GM12878 (cell line): ENCODE measurements around the gene PABPC1L. TPM values are rescaled to one million over a fixed set of nuclear protein-coding genes. Genes with fewer than 3 reads are reported as not detected.

ENCODE experiments used
- EZH2 ChIP-seq: IDR thresholded peaks from 2 replicates; pipeline ENCODE4 v1.6.1; 2012; ENCODE audit warnings: low read depth, mild to moderate bottlenecking, control low read depth, inconsistent platforms, low read length, borderline replicate concordance; ENCODE audit not compliant: control insufficient read depth
- FOXK2 ChIP-seq: fragments of 450-650 bp; IDR thresholded peaks from 2 replicates; pipeline ENCODE4 v1.6.1; 2017; ENCODE audit warnings: mild to moderate bottlenecking, moderate library complexity
- FOXM1 ChIP-seq: IDR thresholded peaks from 2 replicates; pipeline ENCODE4 v1.6.1; 2012; ENCODE audit warnings: low read depth, mild to moderate bottlenecking, inconsistent platforms, low read length, moderate library complexity
- GABPA ChIP-seq: IDR thresholded peaks from 2 replicates; pipeline ENCODE4 v1.6.1; 2014; ENCODE audit warnings: antibody characterized with exemption, low read depth, mild to moderate bottlenecking, inconsistent platforms
- HCFC1 ChIP-seq: fragments of 150-350 bp; IDR thresholded peaks from 2 replicates; pipeline ENCODE4 v1.6.1; 2014; ENCODE audit warnings: low read length
- IKZF2 ChIP-seq, 2 experiments: fragments of 450-650 bp; IDR thresholded peaks; 2 replicates each; pipeline ENCODE4 v1.6.1; 2017; ENCODE audit warnings: mild to moderate bottlenecking in 2 of 2, moderate library complexity in 2 of 2
- IRF5 ChIP-seq: fragments of 450-650 bp; IDR thresholded peaks from 2 replicates; pipeline ENCODE4 v1.6.1; 2017; ENCODE audit warnings: borderline replicate concordance
- KDM1A ChIP-seq: fragments of 200-600 bp; sonication (generic); IDR thresholded peaks from 2 replicates; pipeline ENCODE4 v1.6.1; 2016; ENCODE audit warnings: borderline replicate concordance
- MTA3 ChIP-seq: IDR thresholded peaks from 2 replicates; pipeline ENCODE4 v1.6.1; 2012; ENCODE audit warnings: low read length, inconsistent platforms, borderline replicate concordance
- NFYB ChIP-seq: IDR thresholded peaks from 2 replicates; pipeline ENCODE4 v1.6.1; 2011; ENCODE audit warnings: low read depth, mild to moderate bottlenecking, low read length, improper control_type of control experiment, moderate library complexity; ENCODE audit not compliant: insufficient read depth
- NKRF ChIP-seq: fragments of 450-650 bp; conservative IDR thresholded peaks from 2 replicates; pipeline ENCODE4 v1.6.1; 2017; ENCODE audit warnings: mild to moderate bottlenecking, moderate library complexity
- NR2C1 ChIP-seq: fragments of 450-650 bp; IDR thresholded peaks from 2 replicates; pipeline ENCODE4 v1.6.1; 2017; ENCODE audit warnings: antibody characterized with exemption, mild to moderate bottlenecking, moderate library complexity
- SIN3A ChIP-seq: IDR thresholded peaks from 2 replicates; pipeline ENCODE4 v1.6.1; 2012; ENCODE audit warnings: low read depth, low read length, improper control_type of control experiment
- SMAD5 ChIP-seq: IDR thresholded peaks from 2 replicates; pipeline ENCODE4 v1.6.1; 2016; ENCODE audit warnings: antibody characterized with exemption, low read depth
- STAT1 ChIP-seq: fragments of 450-650 bp; conservative IDR thresholded peaks from 2 replicates; pipeline ENCODE4 v1.6.1; 2014; ENCODE audit warnings: antibody characterized with exemption, mild to moderate bottlenecking
- ZBED1 ChIP-seq: IDR thresholded peaks from 2 replicates; pipeline ENCODE4 v1.6.1; 2016; ENCODE audit warnings: borderline replicate concordance
- polyA plus RNA-seq, 11 experiments: library from polyadenylated mRNA; depleted of rRNA in 4 of 11; unstranded in 6 of 11; stranded (reverse) in 5 of 11; fragments of >200 nt; fragmentation: Nextera tagmentation in 4 of 11; fragmentation: Illumina TruSeq in 1 of 11; extraction: Ambion mirVana in 4 of 11; extraction: Trizol in 1 of 11; gene quantifications; 1 replicate in 1 of 11; 2 replicates in 10 of 11; pipeline versions ENCODE4 v1.2.1 to v1.2.3, GENCODE V29; 2011 to 2016; ENCODE audit warnings: inconsistent platforms in 2 of 11, missing spikeins in 2 of 11, low read depth in 1 of 11
- total RNA-seq, 4 experiments: library from RNA; depleted of rRNA in 3 of 4; stranded (reverse); fragments of >200 nt in 3 of 4; fragmentation: Illumina TruSeq in 1 of 4; extraction: Trizol in 1 of 4; gene quantifications; 2 replicates each; pipeline versions ENCODE4 v1.2.1 to v1.2.3, GENCODE V29; 2013 to 2021
- TF ChIP-seq, protein P1 (sequence below): fragments of 450-650 bp; IDR thresholded peaks from 2 replicates; pipeline ENCODE4 v1.6.1; 2018; ENCODE audit warnings: borderline replicate concordance, mild to moderate bottlenecking; ENCODE audit not compliant: partially characterized antibody
- TF ChIP-seq, protein P2 (sequence below): fragments of 450-650 bp; IDR thresholded peaks from 2 replicates; pipeline ENCODE4 v1.6.1; 2016; ENCODE audit warnings: mild to moderate bottlenecking, moderate library complexity, borderline replicate concordance
- TF ChIP-seq, protein P3 (sequence below), 3 experiments: IDR thresholded peaks in 2 of 3; conservative IDR thresholded peaks in 1 of 3; 2 replicates each; pipeline ENCODE4 v1.5.1; 2011; ENCODE audit warnings: low read depth in 3 of 3, low read length in 3 of 3, mild to moderate bottlenecking in 3 of 3, control low read depth in 2 of 3, moderate library complexity in 2 of 3, inconsistent platforms in 1 of 3, mixed read lengths in 1 of 3; ENCODE audit not compliant: control insufficient read depth in 2 of 3, insufficient read depth in 1 of 3; ENCODE audit errors: extremely low read depth in 1 of 3

The PABPC1L gene
- total and polyA plus RNA-seq, 10 of the 15 experiments (the other 5 are each of a cell fraction or from before 2014, with no cell fraction given): 6.1 to 66.8 (median 11.9) TPM

GRCh38 chr20:44959638-44960102 lies 49.8 kb downstream of the PABPC1L start (continued):
- no peak for TF ChIP-seq KDM1A
- TF ChIP-seq SIN3A: no peak
- TF ChIP-seq, protein P1, sequence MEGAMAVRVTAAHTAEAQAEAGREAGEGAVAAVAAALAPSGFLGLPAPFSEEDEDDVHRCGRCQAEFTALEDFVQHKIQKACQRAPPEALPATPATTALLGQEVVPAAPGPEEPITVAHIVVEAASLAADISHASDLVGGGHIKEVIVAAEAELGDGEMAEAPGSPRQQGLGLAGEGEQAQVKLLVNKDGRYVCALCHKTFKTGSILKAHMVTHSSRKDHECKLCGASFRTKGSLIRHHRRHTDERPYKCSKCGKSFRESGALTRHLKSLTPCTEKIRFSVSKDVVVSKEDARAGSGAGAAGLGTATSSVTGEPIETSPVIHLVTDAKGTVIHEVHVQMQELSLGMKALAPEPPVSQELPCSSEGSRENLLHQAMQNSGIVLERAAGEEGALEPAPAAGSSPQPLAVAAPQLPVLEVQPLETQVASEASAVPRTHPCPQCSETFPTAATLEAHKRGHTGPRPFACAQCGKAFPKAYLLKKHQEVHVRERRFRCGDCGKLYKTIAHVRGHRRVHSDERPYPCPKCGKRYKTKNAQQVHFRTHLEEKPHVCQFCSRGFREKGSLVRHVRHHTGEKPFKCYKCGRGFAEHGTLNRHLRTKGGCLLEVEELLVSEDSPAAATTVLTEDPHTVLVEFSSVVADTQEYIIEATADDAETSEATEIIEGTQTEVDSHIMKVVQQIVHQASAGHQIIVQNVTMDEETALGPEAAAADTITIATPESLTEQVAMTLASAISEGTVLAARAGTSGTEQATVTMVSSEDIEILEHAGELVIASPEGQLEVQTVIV: peak; percentile 18
- no peak for TF ChIP-seq IKZF2 (IDR thresholded peaks at IDR 0.05)
- TF ChIP-seq ZBED1: no peak
- no peak for TF ChIP-seq EZH2
- no peak for TF ChIP-seq HCFC1
- TF ChIP-seq MTA3: peak; percentile 17; the same call in 1 of the 2 replicates
- TF ChIP-seq NFYB: no peak
- TF ChIP-seq, protein P2, sequence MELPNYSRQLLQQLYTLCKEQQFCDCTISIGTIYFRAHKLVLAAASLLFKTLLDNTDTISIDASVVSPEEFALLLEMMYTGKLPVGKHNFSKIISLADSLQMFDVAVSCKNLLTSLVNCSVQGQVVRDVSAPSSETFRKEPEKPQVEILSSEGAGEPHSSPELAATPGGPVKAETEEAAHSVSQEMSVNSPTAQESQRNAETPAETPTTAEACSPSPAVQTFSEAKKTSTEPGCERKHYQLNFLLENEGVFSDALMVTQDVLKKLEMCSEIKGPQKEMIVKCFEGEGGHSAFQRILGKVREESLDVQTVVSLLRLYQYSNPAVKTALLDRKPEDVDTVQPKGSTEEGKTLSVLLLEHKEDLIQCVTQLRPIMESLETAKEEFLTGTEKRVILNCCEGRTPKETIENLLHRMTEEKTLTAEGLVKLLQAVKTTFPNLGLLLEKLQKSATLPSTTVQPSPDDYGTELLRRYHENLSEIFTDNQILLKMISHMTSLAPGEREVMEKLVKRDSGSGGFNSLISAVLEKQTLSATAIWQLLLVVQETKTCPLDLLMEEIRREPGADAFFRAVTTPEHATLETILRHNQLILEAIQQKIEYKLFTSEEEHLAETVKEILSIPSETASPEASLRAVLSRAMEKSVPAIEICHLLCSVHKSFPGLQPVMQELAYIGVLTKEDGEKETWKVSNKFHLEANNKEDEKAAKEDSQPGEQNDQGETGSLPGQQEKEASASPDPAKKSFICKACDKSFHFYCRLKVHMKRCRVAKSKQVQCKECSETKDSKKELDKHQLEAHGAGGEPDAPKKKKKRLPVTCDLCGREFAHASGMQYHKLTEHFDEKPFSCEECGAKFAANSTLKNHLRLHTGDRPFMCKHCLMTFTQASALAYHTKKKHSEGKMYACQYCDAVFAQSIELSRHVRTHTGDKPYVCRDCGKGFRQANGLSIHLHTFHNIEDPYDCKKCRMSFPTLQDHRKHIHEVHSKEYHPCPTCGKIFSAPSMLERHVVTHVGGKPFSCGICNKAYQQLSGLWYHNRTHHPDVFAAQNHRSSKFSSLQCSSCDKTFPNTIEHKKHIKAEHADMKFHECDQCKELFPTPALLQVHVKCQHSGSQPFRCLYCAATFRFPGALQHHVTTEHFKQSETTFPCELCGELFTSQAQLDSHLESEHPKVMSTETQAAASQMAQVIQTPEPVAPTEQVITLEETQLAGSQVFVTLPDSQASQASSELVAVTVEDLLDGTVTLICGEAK: no peak
- no peak; the same call in 1 of the 2 replicates for TF ChIP-seq SMAD5
- TF ChIP-seq, protein P3, sequence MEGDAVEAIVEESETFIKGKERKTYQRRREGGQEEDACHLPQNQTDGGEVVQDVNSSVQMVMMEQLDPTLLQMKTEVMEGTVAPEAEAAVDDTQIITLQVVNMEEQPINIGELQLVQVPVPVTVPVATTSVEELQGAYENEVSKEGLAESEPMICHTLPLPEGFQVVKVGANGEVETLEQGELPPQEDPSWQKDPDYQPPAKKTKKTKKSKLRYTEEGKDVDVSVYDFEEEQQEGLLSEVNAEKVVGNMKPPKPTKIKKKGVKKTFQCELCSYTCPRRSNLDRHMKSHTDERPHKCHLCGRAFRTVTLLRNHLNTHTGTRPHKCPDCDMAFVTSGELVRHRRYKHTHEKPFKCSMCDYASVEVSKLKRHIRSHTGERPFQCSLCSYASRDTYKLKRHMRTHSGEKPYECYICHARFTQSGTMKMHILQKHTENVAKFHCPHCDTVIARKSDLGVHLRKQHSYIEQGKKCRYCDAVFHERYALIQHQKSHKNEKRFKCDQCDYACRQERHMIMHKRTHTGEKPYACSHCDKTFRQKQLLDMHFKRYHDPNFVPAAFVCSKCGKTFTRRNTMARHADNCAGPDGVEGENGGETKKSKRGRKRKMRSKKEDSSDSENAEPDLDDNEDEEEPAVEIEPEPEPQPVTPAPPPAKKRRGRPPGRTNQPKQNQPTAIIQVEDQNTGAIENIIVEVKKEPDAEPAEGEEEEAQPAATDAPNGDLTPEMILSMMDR (IDR thresholded peaks at IDR 0.05 in 2 of 3, conservative IDR thresholded peaks at IDR 0.05 in 1 of 3; ENCODE audit: control insufficient read depth in 2 of 3, extremely low read depth in 1 of 3, insufficient read depth in 1 of 3, low read depth in 3 of 3, low read length in 3 of 3): peak in 1 of 3 experiments; percentile 21; a peak in 1 of 6 replicates
- TF ChIP-seq NR2C1: no peak
- TF ChIP-seq FOXK2: peak; percentile 51
- no peak for TF ChIP-seq STAT1
- no peak for TF ChIP-seq NKRF
- no peak for TF ChIP-seq GABPA
- no peak for TF ChIP-seq IRF5
- no peak for TF ChIP-seq FOXM1
